HAP-1 (cell line): ENCODE data around the gene ORAI1.
"Not testable (repeated sequence)": the region's sequence is repeated elsewhere in the genome, so short reads cannot be mapped to it uniquely, and the experiment has no call there.

Experiments used
- DNase-seq, 2 experiments: peaks; one replicate each; pipeline ENCODE4 v3.0.0-alpha.2; 2016 to 2020; ENCODE audit warnings: low spot score in 2 of 2
- H3K27me3 ChIP-seq: fragments of 250-450 bp; sonication (Bioruptor Pico); 2 replicates; pipeline ENCODE4 v1.5.1; 2020; ENCODE audit warnings: low read depth, mild to moderate bottlenecking, moderate library complexity
- H3K36me3 ChIP-seq: fragments of 250-450 bp; sonication (Bioruptor Pico); replicated peaks from 2 replicates; pipeline ENCODE4 v1.5.1; 2020; ENCODE audit warnings: mild to moderate bottlenecking
- H3K4me1 ChIP-seq: fragments of 250-450 bp; sonication (Bioruptor Pico); 2 replicates; pipeline ENCODE4 v1.5.1; 2020; ENCODE audit warnings: mild to moderate bottlenecking
- H3K4me3 ChIP-seq: fragments of 250-450 bp; sonication (Bioruptor Pico); 2 replicates; pipeline ENCODE4 v1.5.1; 2020; ENCODE audit warnings: mild to moderate bottlenecking, moderate library complexity
- H3K9me3 ChIP-seq: fragments of 250-450 bp; sonication (Bioruptor Pico); 2 replicates; pipeline ENCODE4 v1.5.1; 2020; ENCODE audit warnings: mild to moderate bottlenecking, moderate library complexity
- in situ Hi-C: fragments of 300-500 bp; cut with MboI; formaldehyde crosslinking; loops from 3 replicates; pipeline ENCODE4 v1.14.3; 2020; ENCODE audit warnings: low sequenced_read_pairs, inconsistent platforms, mixed read lengths

Gene ORAI1

DNA sequence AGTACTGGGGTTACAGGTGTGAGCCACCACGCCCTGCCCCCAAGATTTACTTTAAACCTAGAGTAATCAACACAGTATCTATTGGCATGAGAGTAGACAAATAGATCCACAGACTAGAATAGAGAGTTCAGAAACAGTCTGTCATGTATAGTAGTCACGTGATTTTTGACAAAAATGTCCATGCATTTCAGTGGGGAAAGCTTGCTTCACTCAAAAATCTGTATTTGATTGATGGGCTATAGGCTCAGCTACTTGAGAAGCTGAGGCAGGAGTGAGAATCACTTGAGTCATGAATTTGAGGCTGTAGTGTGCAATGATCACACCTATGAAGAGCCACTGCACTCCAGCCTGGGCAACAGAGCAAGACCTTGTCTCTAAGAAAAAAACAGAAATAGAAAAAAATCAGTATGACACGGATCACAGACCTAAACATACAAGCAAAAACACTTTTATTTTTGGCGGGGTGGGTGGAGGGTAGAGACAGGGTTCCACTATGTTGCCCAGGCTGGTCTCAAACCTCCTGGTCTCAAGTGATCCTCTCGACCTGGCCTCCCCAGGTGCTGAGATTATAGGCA lies 7.6 kb upstream of the ORAI1 start:
- in situ Hi-C loops: no loop called here
- Histone ChIP-seq H3K4me3 (no peak overlapping the region), H3K4me1 (no peaks in the 10 kb centered on the region), H3K36me3 (no peaks in the 10 kb centered on the region), H3K9me3 (no peaks in the 10 kb centered on the region), H3K27me3 (no peaks in the 10 kb centered on the region)
- no peak for DNase-seq

DNA sequence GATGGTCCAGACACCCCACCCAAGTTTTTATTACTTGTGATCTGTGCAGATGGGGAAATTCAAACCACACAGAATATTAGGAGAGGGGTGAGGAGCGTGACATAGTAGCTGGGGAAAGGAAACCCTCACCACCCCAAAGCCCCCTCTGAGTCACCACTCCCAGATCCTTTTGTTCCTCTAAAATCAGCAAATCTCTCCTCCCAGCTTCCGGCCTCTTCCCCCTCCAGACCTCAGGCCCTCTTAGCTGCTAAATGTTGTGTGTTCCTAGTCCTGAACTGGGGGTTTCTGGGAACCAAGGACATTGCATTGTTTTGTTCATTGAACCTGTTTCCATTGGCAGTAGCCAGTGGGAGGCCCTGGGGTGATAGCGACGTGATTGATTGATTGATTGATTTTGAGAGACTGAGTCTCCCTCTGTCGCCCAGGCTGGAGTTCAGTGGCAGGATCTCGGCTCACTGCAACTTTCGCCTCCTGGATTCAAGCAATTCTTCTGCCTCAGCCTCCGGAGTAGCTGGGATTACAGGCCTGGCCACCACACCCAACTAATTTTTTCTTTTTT lies 5.9 kb upstream of the ORAI1 start:
- no peaks in the 10 kb centered on the region for H3K9me3 ChIP-seq
- H3K4me3 ChIP-seq: no peak overlapping the region
- H3K27me3 ChIP-seq: no peaks in the 10 kb centered on the region
- no peak for DNase-seq
- no peaks in the 10 kb centered on the region for H3K36me3 ChIP-seq
- in situ Hi-C loops: no loop called here
- H3K4me1 ChIP-seq: peaks cover 11% of the 10 kb centered on the region

DNA sequence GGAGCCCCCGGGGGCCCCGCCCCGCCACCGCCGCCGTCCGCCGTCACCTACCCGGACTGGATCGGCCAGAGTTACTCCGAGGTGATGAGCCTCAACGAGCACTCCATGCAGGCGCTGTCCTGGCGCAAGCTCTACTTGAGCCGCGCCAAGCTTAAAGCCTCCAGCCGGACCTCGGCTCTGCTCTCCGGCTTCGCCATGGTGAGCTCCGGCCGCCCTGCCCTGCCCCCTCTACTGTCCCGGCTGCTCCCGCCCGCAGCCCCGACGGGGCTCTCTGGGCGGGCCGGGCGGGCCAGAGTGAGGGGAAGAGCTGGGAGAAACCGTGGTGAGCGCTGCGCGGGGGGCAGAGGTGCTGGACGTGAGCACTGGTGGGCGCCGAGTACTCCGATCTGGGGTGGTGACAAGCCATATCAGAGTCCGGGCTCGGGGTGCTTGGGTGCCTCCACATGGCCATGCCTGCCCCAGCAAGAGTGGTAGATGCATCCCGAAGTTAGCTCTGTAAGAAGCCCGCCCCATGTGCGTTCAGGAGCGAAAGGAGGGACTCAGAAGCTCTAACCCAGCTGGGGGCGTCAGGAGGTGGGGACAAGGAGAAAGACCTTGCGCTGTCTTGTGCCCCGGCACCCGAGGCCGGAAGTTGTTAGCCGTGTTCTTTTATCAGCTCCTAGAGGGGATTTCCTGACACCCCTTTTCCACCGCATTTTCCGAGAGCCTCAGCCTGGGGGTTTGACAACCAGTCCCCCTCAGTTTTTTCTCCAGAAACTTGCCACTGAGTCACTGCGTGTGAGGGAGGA lies 717 bp downstream of the ORAI1 start:
- H3K4me1 ChIP-seq: peaks cover 46% of the 10 kb centered on the region
- peak; percentile 59 to 77 for DNase-seq
- no peaks in the 10 kb centered on the region for H3K27me3 ChIP-seq
- no peaks in the 10 kb centered on the region for H3K9me3 ChIP-seq
- no peaks in the 10 kb centered on the region; the same call in 1 of the 2 replicates for H3K36me3 ChIP-seq
- in situ Hi-C loops: no loop called here
- peak overlapping the region; percentile 86 for H3K4me3 ChIP-seq

DNA sequence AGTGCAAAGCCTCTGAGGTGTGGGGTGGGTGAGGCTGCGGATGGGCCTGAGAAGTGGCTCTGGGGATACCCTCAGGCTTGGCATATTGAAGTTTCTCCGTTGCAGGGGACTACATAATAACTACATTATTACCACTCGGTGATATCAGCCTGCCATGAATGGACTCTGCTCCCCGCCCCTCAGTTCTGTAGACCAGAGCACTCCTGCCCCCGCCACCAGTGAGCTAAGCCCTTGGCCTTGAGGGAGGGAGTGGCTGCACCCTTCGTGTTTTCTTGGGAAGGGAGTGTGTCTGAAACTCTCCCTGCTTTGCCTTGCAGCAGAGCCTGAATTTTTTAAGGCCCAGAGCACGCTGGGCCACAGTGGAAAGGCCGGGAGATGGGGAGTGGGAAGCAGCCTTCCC lies 1.7 kb downstream of the ORAI1 start:
- Histone ChIP-seq H3K4me3 (peak overlapping the region; percentile 86), H3K4me1 (peaks cover 56% of the 10 kb centered on the region), H3K27me3 (no peaks in the 10 kb centered on the region), H3K9me3 (no peaks in the 10 kb centered on the region), H3K36me3 (no peaks in the 10 kb centered on the region; the same call in 1 of the 2 replicates)
- in situ Hi-C loops: no loop called here
- DNase-seq: peak in 1 of 2 experiments; percentile 76

DNA sequence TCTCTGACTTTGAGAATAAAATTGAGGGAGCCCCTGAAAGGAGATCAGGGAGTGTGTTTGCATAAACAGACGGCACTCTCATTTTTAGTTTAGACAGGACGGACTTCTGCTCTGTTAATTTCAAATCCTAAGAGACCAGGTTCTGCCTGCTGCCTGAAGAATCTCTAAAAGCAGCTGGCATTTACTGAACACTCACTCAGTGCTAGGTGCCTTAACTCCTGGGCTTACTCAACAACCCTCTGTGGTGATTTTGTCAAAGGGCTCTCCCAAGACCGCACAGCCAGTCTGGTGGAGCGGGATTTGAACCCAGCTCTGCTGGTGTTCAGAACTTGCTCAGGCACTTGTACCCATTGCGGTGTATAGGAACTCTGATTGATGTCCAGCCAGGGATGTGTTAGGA lies 2.2 kb downstream of the ORAI1 start:
- peak overlapping the region; percentile 86 for H3K4me3 ChIP-seq

DNA sequence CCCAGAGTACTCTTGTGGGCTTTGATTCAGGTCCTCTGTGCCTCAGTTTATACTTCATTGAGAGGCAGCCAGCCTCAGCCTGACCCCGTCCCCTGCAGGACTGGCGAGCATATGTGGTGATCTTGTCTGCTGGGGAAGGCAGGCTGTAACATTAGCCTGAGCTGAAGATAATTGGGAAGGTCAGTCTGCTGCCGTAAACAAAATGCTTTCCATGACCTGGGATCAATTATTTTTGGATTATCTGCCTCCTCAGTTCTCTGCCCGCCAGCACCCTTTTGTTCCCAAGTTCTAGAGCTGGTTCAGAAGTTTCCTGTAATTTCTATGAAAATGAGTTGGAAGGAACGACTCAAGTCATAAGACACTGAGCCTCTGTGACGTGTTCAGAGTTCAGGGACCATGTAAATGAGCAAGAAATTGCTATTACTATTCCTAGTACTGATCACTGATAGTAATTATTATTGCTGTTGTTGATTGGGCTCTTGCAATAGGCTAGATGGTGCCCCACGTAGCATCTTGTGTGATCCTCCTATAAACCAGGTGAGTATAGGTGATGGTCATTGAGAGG lies 4.5 kb downstream of the ORAI1 start:
- peaks cover 50% of the 10 kb centered on the region for H3K4me1 ChIP-seq
- peak; percentile 67 to 76 for DNase-seq
- H3K27me3 ChIP-seq: no peaks in the 10 kb centered on the region
- peaks cover 3% of the 10 kb centered on the region for H3K36me3 ChIP-seq
- H3K4me3 ChIP-seq: no peak overlapping the region
- in situ Hi-C loops: no loop called here
- H3K9me3 ChIP-seq: no peaks in the 10 kb centered on the region

More for the DNA sequence above, 2.2 kb downstream of the ORAI1 start:
- DNase-seq: no peak
- H3K4me1 ChIP-seq: peaks cover 60% of the 10 kb centered on the region
- in situ Hi-C loops: no loop called here
- no peaks in the 10 kb centered on the region; the same call in 1 of the 2 replicates for H3K36me3 ChIP-seq
- H3K27me3 ChIP-seq: no peaks in the 10 kb centered on the region
- H3K9me3 ChIP-seq: no peaks in the 10 kb centered on the region

DNA sequence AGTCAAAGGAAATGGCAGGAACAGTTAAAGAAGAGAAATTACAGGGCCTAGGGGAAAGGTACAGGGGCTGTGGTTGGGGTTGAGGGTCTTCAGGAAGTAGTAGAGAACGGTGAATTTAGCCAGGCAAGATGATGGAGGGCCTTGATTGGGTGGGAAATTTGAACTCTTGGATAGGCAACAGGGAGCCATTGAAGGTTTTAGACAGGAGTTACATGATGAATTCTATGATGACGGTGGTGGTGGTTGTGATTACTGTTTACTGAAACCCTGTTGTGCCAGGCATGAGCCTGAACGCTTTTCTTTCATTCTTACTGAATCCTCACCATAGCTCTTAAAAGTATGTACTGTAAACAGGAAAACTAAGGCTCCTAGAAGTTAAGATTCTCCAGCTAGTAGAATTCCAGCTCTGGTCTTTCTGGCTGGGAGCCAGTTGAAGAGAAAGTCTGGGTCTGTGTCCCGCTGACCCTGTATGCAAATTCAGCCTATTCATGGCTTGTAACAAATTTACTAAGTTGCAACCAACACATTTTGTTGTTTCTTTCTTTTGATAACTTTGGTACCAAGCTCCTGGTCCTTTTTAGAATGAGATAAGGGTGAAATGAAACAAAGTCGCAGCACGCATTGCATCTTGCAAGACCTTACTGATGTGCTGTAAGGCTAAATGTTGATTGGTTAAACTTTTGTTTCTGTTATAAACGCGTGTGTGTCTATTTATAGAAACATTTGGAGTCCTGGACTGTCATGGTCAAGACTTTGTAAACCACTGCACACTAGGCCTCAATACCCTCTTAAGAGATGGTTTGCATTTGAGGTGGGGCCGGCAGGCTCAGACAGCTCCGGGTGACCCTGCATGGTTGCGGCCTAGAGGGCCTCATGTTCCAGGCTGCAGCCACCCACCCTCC lies 6.0 kb downstream of the ORAI1 start:
- no peak for DNase-seq
- Histone ChIP-seq H3K4me3 (no peak overlapping the region), H3K36me3 (peaks cover 3% of the 10 kb centered on the region), H3K9me3 (no peaks in the 10 kb centered on the region), H3K4me1 (peaks cover 51% of the 10 kb centered on the region), H3K27me3 (no peaks in the 10 kb centered on the region)
- in situ Hi-C loops: no loop called here

DNA sequence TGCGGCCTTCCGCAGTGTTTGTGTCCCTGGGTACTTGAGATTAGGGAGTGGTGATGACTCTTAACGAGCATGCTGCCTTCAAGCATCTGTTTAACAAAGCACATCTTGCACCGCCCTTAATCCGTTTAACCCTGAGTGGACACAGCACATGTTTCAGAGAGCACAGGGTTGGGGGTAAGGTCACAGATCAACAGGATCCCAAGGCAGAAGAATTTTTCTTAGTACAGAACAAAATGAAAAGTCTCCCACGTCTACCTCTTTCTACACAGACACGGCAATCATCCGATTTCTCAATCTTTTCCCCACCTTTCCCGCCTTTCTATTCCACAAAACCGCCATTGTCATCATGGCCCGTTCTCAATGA lies 7.5 kb downstream of the ORAI1 start:
- H3K4me1 ChIP-seq: peaks cover 44% of the 10 kb centered on the region
- H3K9me3 ChIP-seq, DNase-seq, H3K27me3 ChIP-seq, H3K36me3 ChIP-seq, H3K4me3 ChIP-seq, in situ Hi-C loops: not testable (repeated sequence)

DNA sequence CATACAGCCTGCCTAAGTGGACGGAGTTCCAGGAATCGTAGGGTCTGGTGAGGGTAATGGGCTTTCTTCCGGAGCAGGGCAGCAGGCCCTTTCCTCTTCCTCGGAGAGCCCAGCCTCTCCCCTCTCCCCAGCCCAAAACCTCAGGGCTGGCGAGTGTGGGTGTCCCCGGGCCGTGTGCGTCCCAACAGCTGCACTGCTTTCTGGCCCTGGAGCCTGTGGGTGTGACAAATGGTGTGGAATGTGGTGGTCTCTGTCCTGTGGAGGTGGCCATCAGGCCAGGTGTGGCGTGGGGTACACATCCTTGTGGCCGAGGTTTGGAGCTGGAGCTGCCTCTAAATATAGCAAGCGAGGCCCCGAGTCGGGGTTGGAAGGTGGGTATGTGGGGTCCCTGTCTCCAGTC lies 8.5 kb downstream of the ORAI1 start:
- peaks cover 39% of the 10 kb centered on the region for H3K4me1 ChIP-seq
- in situ Hi-C loops: no loop called here
- no peak for DNase-seq
- H3K9me3 ChIP-seq: no peaks in the 10 kb centered on the region
- H3K36me3 ChIP-seq: peaks cover 3% of the 10 kb centered on the region
- no peak overlapping the region for H3K4me3 ChIP-seq
- no peaks in the 10 kb centered on the region for H3K27me3 ChIP-seq

DNA sequence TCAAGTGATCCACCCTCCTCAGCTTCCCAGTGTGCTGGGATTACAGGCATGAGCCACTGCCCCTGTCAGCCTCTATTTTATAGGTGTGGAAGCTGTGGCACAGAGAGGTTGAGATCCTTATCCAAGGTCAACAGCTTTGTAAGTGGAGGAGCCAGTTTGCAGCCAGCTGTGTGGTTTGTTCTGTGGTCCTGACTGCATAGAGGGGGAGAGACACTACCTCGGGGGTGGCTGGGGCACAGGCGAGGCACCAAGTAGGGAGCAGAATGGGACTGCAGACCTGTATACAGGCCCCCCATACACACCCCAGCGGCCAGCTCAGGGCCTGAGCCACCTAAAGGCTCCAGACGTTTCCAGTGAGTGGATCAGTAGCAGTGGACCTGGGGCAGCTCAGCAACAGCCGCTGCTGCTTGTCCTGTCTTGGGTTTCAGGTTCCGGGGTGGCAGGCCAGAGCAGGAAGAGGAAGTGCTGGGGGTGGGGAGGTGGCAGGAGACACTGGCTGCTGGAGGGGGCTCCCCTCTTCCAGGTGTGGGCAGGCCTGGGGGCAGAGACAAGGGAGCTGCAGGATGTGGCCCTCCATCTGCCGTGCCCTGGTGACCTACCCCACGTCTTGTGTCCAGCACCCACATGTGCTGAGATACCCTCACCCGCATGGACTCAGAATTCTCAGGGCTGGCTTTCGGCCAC lies 11.0 kb downstream of the ORAI1 start:
- Histone ChIP-seq H3K36me3 (peaks cover 9% of the 10 kb centered on the region), H3K27me3 (no peaks in the 10 kb centered on the region), H3K9me3 (no peaks in the 10 kb centered on the region), H3K4me3 (no peak overlapping the region), H3K4me1 (peaks cover 18% of the 10 kb centered on the region)
- in situ Hi-C loops: no loop called here
- no peak for DNase-seq

DNA sequence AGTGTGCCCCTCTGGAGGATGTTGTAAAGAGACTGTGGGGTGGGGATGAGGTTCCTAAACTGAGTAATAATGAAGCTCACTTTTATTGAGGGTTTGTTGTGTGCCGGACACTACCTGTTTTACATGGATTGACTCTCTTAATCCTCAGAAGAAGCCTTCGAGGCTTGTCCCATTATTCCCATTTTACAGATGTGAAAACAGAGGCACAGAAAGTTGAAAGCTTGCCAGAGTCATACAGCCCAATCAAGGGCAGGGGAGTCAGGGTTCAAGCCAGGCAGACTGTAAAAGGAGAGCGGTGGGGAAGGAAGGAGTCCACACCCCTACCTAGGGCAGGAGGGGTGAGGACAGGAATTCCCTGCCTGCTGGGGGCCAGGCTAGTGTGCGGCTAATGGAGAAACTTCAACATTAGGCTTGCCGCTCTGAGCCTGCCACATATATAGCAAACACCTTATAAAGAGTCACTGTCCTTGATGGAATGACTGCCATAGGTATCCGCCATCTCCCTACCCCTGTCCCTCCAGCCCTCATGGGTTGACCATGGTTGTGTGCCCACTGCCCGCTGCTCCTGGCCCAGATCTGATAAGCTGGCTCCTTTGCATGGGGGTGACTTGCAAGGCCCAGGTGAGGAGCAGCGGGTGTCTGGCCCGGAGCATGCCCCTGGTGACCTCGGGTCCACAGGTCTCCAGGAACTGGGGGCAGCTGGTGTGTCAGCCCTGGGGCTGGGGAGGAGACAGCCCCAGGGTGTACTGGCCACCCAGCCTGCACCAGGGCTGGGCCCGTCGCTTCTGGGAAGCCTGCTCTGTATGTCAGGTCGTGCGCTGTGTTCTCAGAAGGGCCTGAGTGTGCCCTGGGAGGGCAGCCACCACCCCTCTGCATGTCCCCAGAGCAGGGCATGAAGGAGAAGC lies 12.2 kb downstream of the ORAI1 start:
- in situ Hi-C loops: no loop called here
- peaks cover 7% of the 10 kb centered on the region; the same call in 1 of the 2 replicates for H3K4me1 ChIP-seq
- H3K36me3 ChIP-seq: peaks cover 9% of the 10 kb centered on the region
- H3K9me3 ChIP-seq: no peaks in the 10 kb centered on the region
- H3K4me3 ChIP-seq: no peak overlapping the region
- H3K27me3 ChIP-seq: no peaks in the 10 kb centered on the region
- no peak for DNase-seq

DNA sequence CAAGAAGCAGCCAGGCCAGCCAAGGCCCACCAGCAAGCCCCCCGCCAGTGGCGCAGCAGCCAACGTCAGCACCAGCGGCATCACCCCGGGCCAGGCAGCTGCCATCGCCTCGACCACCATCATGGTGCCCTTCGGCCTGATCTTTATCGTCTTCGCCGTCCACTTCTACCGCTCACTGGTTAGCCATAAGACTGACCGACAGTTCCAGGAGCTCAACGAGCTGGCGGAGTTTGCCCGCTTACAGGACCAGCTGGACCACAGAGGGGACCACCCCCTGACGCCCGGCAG lies 15.0 kb downstream of the ORAI1 start:
- no peak overlapping the region for H3K4me3 ChIP-seq
- no peaks in the 10 kb centered on the region for H3K9me3 ChIP-seq
- H3K4me1 ChIP-seq: peaks cover under 1% of the 10 kb centered on the region; the same call in 1 of the 2 replicates
- no peak for DNase-seq
- peaks cover 6% of the 10 kb centered on the region; the same call in 1 of the 2 replicates for H3K36me3 ChIP-seq
- in situ Hi-C loops: no loop called here
- no peaks in the 10 kb centered on the region for H3K27me3 ChIP-seq
